Measurements from ENCODE around the gene SYNE4.

Gene SYNE4

GRCh38 chr19:36054119-36054732, 45.6 kb upstream of the SYNE4 start, which contains the start of gene THAP8 (continued):
- TF ChIP-seq PBX3 (CRISPR knock-in tag; IDR thresholded peaks at IDR 0.05) (no peak), ZNF404 (tag by site-specific recombination; IDR thresholded peaks at IDR 0.05) (no peak), ELK4 (IDR thresholded peaks at IDR 0.05; ENCODE audit: borderline replicate concordance, low read depth, low read length) (no peak), ZNF398 (tag by site-specific recombination; IDR thresholded peaks at IDR 0.05) (no peak), ZBTB8A (tag by site-specific recombination; IDR thresholded peaks at IDR 0.05) (peak; percentile 99), ZEB2 (tag by site-specific recombination; IDR thresholded peaks at IDR 0.05) (peak; percentile 97), ZNF23 (tag by site-specific recombination; IDR thresholded peaks at IDR 0.05; ENCODE audit: borderline replicate concordance) (no peak), ZNF585B (tag by site-specific recombination; IDR thresholded peaks at IDR 0.05) (no peak), ZNF548 (tag by site-specific recombination; IDR thresholded peaks at IDR 0.05) (peak; percentile 100), ZNF26 (tag by site-specific recombination; IDR thresholded peaks at IDR 0.05) (no peak), ZNF2 (tag by site-specific recombination; IDR thresholded peaks at IDR 0.05) (peak; percentile 97), KLF1 (tag by site-specific recombination; IDR thresholded peaks at IDR 0.05) (peak; percentile 98), ZNF138 (tag by site-specific recombination; IDR thresholded peaks at IDR 0.05; ENCODE audit: borderline replicate concordance) (no peak), ZNF24 (tag by site-specific recombination; IDR thresholded peaks at IDR 0.05) (peak; percentile 95), ZNF660 (tag by site-specific recombination; IDR thresholded peaks at IDR 0.05) (peak; percentile 54), ZNF560 (tag by site-specific recombination; IDR thresholded peaks at IDR 0.05; ENCODE audit: borderline replicate concordance) (no peak), ZNF76 (tag by site-specific recombination; IDR thresholded peaks at IDR 0.05; ENCODE audit: borderline replicate concordance, low read depth) (peak; percentile 87), ZSCAN30 (tag by site-specific recombination; IDR thresholded peaks at IDR 0.05) (no peak), ZNF221 (tag by site-specific recombination; IDR thresholded peaks at IDR 0.05; ENCODE audit: borderline replicate concordance) (no peak; the same call in 1 of the 2 replicates), ZNF157 (tag by site-specific recombination; IDR thresholded peaks at IDR 0.05) (no peak), ZBTB21 (tag by site-specific recombination; IDR thresholded peaks at IDR 0.05) (peak; percentile 95), ZBTB17 (tag by site-specific recombination; IDR thresholded peaks at IDR 0.05) (peak; percentile 98), ZNF341 (tag by site-specific recombination; IDR thresholded peaks at IDR 0.05; ENCODE audit: low read depth) (no peak), ZNF654 (tag by site-specific recombination; IDR thresholded peaks at IDR 0.05; ENCODE audit: low read depth) (no peak), KLF10 (tag by site-specific recombination; IDR thresholded peaks at IDR 0.05) (peak; percentile 89), ZNF302 (tag by site-specific recombination; IDR thresholded peaks at IDR 0.05; ENCODE audit: low read depth) (no peak), BCL6B (tag by site-specific recombination; IDR thresholded peaks at IDR 0.05) (no peak), ZNF280C (tag by site-specific recombination; IDR thresholded peaks at IDR 0.05) (no peak), ZNF600 (tag by site-specific recombination; IDR thresholded peaks at IDR 0.05) (peak; percentile 99), ZNF629 (tag by site-specific recombination; IDR thresholded peaks at IDR 0.05) (peak; percentile 96), OSR2 (tag by site-specific recombination; IDR thresholded peaks at IDR 0.05) (no peak), ZNF423 (tag by site-specific recombination; IDR thresholded peaks at IDR 0.05) (peak; percentile 78; the same call in 1 of the 2 replicates), ZNF596 (tag by site-specific recombination; IDR thresholded peaks at IDR 0.05) (no peak)

Measured in HEK293 (cell line).